ENCODE data around the gene CLEC1B.

GRCh38 chr12:10021342-10021741 is 22.4 kb upstream of the CLEC1B start:
- TF ChIP-seq POLR2A (IDR thresholded peaks at IDR 0.05): no peak
- TF ChIP-seq, protein P1, sequence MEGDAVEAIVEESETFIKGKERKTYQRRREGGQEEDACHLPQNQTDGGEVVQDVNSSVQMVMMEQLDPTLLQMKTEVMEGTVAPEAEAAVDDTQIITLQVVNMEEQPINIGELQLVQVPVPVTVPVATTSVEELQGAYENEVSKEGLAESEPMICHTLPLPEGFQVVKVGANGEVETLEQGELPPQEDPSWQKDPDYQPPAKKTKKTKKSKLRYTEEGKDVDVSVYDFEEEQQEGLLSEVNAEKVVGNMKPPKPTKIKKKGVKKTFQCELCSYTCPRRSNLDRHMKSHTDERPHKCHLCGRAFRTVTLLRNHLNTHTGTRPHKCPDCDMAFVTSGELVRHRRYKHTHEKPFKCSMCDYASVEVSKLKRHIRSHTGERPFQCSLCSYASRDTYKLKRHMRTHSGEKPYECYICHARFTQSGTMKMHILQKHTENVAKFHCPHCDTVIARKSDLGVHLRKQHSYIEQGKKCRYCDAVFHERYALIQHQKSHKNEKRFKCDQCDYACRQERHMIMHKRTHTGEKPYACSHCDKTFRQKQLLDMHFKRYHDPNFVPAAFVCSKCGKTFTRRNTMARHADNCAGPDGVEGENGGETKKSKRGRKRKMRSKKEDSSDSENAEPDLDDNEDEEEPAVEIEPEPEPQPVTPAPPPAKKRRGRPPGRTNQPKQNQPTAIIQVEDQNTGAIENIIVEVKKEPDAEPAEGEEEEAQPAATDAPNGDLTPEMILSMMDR (IDR thresholded peaks at IDR 0.05): no peak
- TF ChIP-seq POLR2AphosphoS5 (IDR thresholded peaks at IDR 0.05): no peak
- TF ChIP-seq EP300 (IDR thresholded peaks at IDR 0.05; ENCODE audit: low read depth): no peak

Measured in transverse colon (tissue), 4 donors.